HG02981 (cell line): Measurements from ENCODE around the gene MRPS24.

ENCODE experiments used
- ATAC-seq: cut with Tn5 transposase; IDR thresholded peaks from one replicate; pipeline ENCODE4 v1.9.1; 2021; ENCODE audit warnings: mild to moderate bottlenecking, moderate library complexity; ENCODE audit not compliant: unreplicated experiment

The MRPS24 gene

GRCh38 chr7:43877968-43878864, 8.9 kb upstream of the MRPS24 start:
- ATAC-seq, result no peak

- no peak for ATAC-seq
Observed at GRCh38 chr7:43876976-43877745, 7.8 kb upstream of the MRPS24 start.

GRCh38 chr7:43876241-43876640, 6.9 kb upstream of the MRPS24 start:
- no peak for ATAC-seq

- no peak for ATAC-seq
Observed at GRCh38 chr7:43873300-43873699, 4.0 kb upstream of the MRPS24 start.

GRCh38 chr7:43872406-43873110, 3.2 kb upstream of the MRPS24 start:
- no peak for ATAC-seq

GRCh38 chr7:43871064-43871463, 1.7 kb upstream of the MRPS24 start:
- ATAC-seq, result no peak

- ATAC-seq, result no peak
Observed at GRCh38 chr7:43870316-43870715, 999 bp upstream of the MRPS24 start.

GRCh38 chr7:43869867-43870240, 537 bp upstream of the MRPS24 start:
- ATAC-seq, result no peak

GRCh38 chr7:43868681-43869005, 674 bp downstream of the MRPS24 start:
- no peak for ATAC-seq

- ATAC-seq, result no peak
Observed at GRCh38 chr7:43868181-43868580, 1.1 kb downstream of the MRPS24 start.

- ATAC-seq, result no peak
Observed at GRCh38 chr7:43865277-43865676, 4.0 kb downstream of the MRPS24 start.

GRCh38 chr7:43864126-43864525, 5.2 kb downstream of the MRPS24 start:
- ATAC-seq, result no peak

GRCh38 chr7:43856996-43857395, 12.3 kb downstream of the MRPS24 start:
- no peak for ATAC-seq

GRCh38 chr7:43856316-43856715, 13.0 kb downstream of the MRPS24 start:
- ATAC-seq, result no peak

- no peak for ATAC-seq
Observed at GRCh38 chr7:43855176-43855575, 14.1 kb downstream of the MRPS24 start.

GRCh38 chr7:43851805-43852204, 17.5 kb downstream of the MRPS24 start:
- ATAC-seq, result no peak

GRCh38 chr7:43850348-43851116, 18.8 kb downstream of the MRPS24 start:
- ATAC-seq, result peak; percentile 60

- no peak for ATAC-seq
Observed at GRCh38 chr7:43849047-43849446, 20.3 kb downstream of the MRPS24 start.

- ATAC-seq, result no peak
Observed at GRCh38 chr7:43847496-43847895, 21.8 kb downstream of the MRPS24 start.

- ATAC-seq, result no peak
Observed at GRCh38 chr7:43844662-43845061, 24.7 kb downstream of the MRPS24 start.

GRCh38 chr7:43844257-43844656, 25.1 kb downstream of the MRPS24 start:
- ATAC-seq, result no peak
